Peyer's patch (tissue), 4 donors: ENCODE results near the gene SPIRE2.

ENCODE experiments used
- CTCF ChIP-seq, 6 experiments: fragments of 450-650 bp in 4 of 6; fragments of 200-600 bp in 2 of 6; sonication (generic) in 1 of 6; IDR thresholded peaks; one replicate each; pipeline ENCODE4 v1.5.1; 2017 to 2019; ENCODE audit warnings: antibody characterized with exemption in 6 of 6, mild to moderate bottlenecking in 3 of 6, moderate library complexity in 1 of 6
- POLR2A ChIP-seq, 2 donors: fragments of 450-650 bp; IDR thresholded peaks; one replicate each; pipeline ENCODE4 v1.5.1; 2017; ENCODE audit warnings: antibody characterized with exemption in 2 of 2, mild to moderate bottlenecking in 2 of 2, moderate library complexity in 2 of 2

GRCh38 chr16:89844739-89845339 is 16.6 kb downstream of the SPIRE2 start:
- no peak for TF ChIP-seq CTCF (IDR thresholded peaks at IDR 0.05)
- TF ChIP-seq POLR2A (IDR thresholded peaks at IDR 0.05), result no peak
